GM21825 (cell line): ENCODE measurements around the gene BRD3OS.
A peak's percentile ranks its signal among the peaks of the same experiment; 100 is the strongest.

ENCODE experiments used
- ATAC-seq: cut with Tn5 transposase; IDR thresholded peaks from one replicate; pipeline ENCODE4 v1.9.1; 2021; ENCODE audit warnings: mild to moderate bottlenecking, moderate library complexity; ENCODE audit not compliant: unreplicated experiment

Gene BRD3OS, protein sequence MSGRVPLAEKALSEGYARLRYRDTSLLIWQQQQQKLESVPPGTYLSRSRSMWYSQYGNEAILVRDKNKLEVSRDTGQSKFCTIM

DNA sequence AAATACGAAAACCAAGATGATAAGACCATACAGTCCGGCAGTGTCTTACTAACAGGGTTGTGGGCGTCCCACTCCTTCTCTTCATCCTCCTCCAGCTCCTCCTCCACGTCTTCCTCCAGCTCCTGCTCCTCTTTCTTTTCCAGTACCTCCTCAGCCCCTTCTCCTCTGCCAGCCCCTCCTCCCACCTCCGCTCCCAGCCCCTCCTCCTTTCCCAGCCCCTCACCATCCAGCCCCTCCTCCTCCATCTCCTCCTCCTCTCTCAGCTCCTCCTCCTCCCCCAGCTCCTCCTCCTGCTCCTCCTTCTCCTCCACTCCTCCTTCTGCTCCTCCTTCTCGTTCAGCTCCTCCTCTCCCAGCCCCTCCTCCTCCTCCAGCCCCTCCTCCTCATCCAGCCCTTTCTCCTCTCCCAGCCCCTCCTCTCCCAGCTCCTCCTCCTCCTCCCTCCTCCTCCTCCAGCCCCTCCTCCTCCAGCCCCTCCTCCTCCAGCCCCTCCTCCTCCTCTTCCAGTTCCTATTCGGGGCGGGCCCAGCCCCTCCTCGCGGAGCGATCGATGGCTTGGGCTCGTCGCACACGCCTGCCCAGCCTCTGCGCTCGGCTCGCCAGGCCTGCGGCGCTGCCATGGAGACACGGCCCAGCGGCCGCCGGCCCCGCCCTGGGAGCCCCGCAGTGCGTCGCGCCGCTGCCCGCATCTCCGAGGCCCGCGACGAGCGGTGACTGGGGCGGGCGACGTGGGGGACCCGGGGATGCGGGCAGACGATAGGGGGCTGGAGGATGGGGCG is at the start of gene BRD3OS:
TSS of gene BRD3OS (plus strand) at position 654 of the 778 bp plus-strand sequence. CDS start 1,267 bp downstream, outside the sequence.
- ATAC-seq, result peak; percentile 70

DNA sequence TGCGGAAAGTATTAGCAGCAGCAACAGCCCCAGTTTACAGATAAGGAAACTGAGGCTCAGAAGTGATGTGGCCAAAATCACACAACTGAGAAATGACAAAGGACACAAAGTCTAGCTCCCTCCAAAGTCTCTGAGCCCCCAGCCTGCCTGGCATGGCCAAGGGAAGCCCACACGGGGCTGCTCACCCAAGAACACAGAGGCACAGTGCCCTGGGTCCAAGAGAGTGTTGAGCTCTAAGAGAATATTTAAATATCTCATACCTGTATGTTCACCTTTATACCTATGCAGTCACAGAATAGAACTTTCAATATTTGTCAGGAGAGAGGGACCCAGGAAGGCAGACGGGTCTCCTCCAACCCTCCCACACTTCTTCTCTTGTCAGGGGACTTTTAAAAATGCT is 49.8 kb upstream of the BRD3OS start:
- ATAC-seq, result no peak

DNA sequence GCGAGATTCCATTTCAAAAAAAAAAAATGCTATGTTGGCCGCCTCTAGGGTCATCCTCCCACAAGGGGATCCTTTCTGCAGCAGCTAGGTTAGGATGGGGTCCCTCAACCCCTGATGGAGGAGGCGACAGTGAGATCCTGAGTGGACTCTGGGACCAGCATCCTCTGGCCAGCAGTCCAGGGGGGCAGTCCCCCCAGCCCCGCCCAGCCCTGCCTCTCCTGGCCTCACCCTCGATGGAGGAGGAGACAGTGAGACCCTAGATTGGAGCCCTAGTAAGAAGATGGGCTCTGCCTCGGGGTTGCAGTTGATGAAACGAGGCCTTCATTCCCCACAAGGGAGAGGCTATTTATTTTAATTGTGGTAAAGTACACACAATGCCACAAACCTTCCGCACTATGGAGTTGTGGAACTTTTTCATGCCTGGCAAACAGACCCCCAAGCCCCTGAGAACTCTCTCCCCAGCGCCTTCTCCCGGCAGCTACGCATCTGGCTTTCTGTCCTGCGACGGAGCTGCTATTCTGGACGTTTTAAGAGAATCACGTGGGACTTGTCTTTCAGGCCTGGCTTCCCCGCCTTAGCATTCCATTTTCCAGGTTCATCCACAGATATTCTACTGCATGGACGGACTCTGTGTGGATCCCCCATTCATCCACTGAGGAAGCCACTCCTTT is 49.0 kb upstream of the BRD3OS start:
- ATAC-seq, result no peak

DNA sequence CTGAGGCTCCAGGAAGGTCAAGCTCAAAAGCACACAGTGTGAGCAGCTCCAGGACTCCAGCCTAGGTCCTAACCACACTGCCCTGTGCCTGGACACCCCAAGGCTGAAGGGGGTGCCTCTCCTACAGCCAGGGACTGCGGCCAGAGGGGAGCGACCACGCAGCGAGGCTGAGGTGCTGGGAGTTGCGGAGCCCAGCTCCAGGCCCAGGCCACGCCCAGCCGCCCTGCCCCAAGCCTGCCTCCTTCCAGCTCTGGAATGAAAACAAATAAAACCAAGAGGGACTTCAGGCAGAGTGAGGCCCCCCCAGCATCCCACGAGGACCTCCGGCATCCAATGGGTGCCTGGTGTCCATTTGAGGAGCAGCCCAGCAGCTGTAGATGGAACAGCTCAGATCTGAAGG is 48.4 kb upstream of the BRD3OS start:
- no peak for ATAC-seq

DNA sequence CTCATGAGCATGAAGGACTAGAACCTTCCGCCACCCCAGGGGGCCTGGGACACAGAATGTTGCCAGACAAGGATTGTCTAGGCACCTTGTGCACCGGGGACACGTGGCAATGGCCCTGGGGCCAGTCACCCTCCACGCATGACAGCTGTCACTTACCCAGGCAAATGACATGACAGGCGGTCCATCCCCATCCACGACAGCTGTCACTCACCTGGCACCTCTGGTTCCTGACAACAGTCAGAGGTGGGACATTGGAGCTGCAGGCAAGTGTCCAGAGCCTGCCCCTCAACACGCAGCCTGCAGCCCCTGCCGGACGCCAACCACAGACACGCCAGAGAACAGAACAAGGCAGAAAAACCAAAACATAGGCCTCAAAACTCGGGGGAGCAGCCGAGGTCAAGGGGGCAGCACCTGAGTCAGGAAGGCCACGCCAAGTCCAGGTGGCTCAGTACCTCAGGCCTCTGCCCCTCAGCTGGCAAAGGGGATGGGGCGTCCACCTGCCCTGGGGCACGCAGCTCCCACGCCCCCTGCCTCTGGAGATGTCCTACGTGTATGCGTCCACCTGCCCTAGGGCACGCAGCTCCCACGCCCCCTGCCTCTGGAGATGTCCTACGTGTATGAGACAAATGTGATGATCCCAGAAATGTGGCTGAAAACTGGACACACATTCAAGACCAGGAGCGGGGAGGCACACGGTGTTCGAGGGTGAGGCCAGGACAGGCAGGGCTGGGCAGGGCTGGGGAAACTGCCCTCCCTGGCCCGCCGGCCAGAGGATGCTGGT is 47.7 kb upstream of the BRD3OS start:
- ATAC-seq, result no peak

DNA sequence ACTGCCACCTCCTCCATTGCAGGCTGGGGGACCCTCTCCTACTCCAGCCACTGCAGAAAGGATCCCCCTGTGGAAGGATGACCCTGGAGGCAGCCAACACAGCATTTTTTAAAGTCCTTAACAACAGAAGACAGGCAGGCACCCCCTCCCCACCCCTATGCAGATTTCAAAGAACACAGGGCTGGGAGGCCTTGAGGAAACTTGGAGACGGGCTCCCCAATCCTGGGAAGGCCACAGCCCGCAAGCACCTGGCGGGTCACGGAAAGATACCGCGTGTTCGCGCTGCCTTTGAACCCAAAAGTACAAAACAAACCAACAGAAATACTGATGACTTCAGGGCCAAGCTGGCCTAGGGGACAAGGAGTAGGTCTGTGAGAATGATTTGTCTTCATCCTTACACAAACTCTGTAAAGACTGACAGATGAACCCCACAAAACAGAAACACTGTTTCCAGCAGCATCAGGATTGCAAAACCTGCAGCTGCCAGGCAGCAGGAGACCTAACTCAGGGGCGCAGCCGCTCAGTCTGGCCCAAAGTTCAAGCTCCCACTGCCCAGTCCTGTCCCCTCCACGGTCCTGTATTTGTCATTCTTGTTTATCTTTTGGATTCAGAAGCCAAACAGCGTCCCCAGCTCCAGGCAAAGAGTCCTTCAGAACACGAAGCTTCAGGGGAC is 46.9 kb upstream of the BRD3OS start:
- no peak for ATAC-seq

DNA sequence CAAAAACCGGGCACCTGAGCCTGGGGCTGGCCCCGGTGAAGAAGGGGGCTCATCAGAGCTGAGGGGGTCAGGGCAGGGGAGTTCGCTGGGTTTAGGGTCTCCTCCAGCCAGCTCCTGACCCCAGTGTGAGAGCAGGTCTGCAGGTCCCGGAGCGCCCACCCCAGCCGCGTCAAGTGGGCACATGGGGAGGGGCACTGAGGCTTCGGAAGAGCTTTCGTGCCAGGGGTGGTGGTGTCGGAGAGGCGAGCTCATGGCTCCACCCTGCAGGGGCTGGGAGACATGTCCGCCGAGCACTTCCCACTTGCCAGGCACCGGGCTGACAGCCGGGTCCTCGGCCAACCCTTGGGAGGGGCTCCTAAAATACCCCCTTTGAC is 46.4 kb upstream of the BRD3OS start:
- ATAC-seq, result no peak

DNA sequence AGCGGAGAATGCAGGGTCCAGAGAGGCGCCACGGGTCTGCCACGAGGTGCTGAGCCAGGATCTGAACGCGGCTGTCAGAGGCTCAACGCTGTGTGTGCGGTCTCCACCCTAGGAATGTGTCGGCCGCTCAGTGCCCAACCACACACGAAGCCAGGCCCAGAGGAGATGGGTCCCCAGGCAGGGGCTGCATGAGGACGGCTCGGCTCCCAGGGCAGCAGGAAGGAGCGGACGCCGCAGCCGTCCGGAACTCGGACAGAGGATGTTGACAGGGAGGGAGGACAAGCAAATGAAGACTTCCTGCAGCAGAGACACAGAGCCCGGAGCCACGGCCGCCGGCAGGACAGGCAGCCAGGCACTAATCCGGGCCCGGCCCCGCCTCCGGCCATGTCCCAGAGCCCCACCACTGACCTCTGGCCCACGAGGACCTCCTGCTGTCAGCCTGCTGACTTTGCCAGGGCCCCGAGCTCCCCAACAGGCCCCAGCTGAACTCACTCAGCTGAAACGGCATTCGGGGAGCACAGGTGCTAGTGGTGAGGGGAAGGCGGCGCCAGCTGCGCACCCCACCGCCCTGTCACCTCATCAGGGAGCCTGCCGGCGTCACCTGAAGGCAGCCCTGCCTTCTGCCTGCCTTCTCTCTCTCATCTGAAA is 45.9 kb upstream of the BRD3OS start:
- peak; percentile 38 for ATAC-seq

DNA sequence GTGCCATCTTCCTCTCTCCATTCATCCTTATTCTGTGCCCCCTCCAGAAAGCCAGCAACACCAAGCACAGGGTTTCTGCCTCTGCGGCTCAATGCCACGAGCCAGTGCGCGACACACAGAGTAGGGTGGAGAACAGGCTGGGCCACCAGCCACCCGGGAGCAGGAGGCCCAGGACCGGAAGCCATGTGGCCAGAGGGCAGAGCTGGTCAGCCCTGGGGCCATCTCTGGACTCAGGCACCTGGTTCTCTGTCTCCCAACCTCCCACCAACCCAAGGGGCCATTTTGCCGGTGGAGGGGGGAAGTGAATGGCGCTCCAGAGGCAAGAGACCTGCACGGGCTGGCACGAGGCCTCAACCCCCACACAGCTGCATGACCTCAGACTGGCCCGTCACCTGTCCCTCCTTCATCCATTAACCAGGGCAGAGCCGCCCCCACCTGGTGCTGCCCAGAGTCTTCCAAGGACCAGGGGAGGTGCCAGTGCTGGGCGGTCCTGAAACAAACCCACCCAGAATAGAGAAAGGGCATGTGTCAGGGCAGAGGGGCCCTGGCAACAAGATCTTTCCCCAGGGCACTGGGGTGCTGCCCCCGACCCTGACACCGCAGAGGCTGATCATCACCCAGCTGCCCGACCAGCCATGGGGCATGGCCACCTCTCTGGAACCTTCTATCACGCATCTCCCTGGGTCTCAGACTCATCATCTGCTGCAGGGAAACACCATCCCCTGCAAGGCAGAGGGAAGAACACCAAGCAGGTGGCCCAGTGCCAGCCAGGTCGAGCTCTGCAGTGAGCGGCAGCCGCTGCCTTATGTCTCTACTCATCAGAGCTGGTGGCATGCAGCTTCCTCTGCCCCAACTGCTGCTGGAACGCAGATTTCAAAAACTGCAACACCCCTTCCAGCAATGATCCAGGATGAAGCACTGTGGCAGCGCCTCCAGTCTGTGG is 45.1 kb upstream of the BRD3OS start:
- ATAC-seq, result peak; percentile 16

DNA sequence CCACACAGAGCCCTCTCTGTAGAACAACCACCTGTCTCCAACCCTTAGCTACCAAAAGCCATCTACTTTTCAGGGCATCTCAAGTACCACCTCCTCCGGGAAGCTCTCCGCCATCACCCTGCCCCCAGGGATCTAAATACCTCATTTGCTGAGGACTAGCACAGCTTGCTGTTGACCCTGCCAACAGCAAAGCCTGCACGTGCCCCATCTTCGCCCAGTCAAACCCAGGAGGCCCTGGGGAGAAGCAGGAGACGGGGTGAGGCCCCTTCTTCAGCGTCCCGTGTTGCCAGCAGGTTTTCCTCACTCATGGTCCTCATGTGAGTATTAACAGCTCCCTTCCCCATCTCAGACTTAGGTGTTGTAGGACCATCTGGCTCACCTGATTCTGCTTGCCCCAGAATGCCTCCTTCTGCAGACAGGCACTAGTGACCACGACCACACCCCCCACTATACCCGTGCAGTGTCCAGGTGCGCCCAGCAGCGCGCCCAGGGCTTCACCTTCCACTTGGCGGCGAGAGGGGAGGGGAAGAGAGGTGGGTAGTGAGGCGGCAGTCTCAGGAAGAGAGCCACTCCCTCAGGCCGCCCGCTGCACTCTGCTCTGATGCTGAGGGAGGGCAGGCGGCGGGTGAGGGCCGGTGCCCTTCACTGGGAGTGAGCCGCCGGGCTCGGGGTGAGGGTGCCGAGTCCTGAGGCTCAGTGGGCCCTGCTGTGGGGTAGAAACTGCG is 44.3 kb upstream of the BRD3OS start:
- ATAC-seq, result no peak

DNA sequence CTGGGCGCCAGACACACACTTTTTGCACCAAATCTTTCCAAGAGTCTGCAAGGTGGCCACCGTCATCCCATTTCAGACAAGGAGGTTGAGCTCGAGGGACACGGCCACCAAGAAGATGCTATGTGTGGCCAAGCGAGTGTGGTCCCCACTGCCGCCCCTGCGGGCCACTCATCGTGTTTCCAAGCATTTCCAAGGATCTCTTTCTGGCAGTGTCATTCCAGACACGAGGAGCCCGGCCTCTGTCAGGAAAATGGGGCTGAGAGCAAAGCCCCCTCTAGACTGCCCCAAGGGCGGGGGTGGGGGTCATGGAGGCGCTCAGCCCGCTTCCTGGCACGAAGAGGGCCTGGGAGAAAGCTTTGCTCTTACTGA is 43.7 kb upstream of the BRD3OS start:
- no peak for ATAC-seq

DNA sequence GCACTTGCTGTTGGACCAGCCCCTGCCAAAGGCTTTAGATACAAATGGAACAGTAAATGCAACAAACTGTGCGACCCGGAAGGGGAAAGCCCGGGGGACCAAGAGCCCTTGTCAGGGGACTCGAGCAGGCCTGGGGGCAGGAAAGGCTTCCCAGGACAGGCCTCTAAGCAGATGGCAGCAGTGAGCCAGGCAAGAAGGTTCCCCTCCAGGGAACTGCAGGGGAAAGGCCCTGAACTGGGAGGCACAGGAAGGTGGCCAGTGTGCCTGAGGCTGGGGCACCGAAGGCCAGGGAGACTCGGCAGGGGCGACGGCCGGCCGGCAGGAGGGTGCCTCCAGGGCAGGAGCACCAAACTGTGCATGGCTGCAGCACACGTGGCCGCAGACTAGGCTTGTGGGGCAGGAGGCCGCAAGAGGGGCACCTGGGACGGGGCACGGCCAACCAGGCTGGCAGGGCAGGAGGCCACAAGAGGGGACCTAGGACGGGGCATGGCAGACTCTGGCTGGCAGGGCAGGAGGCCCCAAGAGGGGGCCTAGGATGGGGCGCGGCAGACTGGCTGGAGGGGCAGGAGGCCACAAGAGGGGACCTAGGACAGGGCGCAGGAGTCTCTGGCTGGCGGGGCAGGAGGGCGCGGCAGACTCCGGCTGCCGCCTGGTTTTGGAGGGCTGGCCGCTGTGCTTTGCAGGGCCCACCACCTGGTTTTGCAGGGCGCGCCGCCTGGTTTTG is 43.2 kb upstream of the BRD3OS start:
- ATAC-seq, result no peak

DNA sequence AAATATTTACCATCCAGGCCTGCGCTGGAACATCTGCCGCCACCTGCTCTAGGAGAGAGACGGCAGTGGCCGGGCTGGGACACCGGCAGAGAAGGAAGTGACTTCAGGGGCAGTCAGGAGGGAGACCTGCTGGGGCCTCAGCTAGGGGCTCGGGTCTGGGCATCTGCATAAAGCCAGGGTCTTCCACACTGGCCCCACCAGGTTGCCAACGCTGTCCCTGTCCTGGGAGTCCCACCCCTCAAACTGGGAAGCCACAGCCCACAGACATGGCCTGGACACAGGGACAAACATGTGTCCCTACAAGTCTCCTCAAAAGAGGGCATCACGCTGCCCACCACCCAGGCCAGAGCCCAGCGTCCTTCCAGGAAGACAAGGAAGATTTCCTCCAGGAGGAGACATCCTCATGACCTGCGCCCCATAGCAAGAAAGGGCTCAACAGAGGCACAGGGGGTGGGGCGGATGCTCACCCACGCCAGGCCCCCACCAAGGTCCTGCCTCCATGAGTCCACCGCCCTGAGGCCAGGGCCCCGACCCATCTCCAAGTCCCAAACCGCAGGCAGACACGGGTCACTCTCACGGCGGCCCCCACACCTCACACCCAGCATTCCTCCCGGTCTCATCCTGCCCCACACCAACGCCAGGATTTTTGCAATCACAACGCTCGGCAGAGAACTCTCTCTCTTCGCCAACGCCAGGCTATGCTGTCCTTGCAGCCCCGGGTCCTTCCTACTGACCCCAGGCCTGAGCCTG is 42.1 kb upstream of the BRD3OS start:
- ATAC-seq, result no peak

DNA sequence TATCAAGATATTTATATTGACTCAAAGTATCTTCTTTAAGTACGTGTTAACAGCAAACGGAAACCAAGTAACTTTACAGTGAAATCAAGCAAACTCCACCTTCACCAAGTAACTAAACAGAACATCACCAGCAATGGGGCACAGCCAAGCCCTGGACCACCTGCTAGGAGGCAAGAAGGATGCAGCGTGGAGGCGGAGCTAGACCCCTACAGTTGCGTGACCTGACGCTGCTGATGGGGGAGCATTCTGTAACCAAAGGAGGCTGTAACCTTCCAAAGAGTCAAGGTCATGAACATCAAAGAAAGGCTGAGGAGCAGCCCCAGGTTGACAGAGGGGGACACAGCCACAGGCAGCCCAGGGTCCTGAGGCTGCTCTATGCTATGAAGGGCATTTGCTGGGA is 39.2 kb upstream of the BRD3OS start:
- no peak for ATAC-seq

DNA sequence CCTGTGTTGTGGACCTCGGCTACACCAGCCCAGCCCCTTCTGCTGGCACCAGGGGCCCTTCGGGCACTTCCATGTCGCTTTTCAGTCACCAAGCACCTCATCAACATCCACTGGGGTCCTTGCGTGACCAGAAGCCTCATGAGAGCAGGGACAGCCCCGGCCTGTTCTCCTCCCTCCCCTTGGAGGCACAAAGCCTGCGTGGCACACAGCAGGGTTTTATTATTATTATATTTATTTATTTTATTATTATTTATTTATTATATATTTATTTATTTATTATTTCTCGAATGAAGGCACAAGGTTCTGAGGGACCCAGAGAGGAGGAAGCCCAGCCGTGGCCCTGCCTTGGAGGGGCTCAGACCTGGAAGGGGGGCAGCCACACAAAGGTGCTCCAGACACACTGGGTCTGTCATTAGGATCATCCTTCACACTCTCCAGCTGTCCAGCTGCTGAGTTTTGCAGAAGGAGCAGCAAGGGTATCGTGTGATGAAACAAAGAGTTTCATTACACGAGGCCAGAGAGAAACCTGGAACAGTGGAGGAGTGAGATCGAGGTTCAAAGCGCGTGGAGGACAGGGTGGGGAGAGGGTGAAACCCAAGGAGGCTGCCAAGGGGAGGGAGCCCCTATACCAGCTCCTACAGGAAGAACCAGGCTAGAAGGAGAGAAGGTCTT is 38.4 kb upstream of the BRD3OS start:
- no peak for ATAC-seq

DNA sequence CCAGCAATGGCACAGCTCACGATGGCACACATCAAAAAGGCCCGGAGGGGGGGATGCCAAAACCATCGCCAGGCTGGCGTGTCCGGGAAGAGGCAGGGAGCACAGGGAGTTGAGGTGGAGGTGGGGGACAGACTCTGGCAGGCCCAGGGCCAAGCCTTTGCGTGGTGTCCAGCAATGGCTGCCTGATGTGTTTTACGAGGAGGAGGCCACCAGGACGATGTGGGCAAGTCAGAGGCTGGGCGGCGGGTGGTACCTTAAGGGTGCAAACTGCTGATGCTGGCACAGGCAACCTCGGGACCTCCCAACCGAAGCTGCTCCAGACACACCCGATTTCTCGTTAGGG is 37.9 kb upstream of the BRD3OS start:
- no peak for ATAC-seq
